GM12878 (cell line): Measurements from ENCODE around the gene DCTPP1. TPM values are rescaled to one million over a fixed set of nuclear protein-coding genes. Genes with fewer than 3 reads are reported as not detected.

Experiments used
- ASH2L ChIP-seq: fragments of 300-600, 200-600 bp; sonication (generic); IDR thresholded peaks from 2 replicates; pipeline ENCODE4 v1.6.1; 2017; ENCODE audit warnings: low read depth, mild to moderate bottlenecking, borderline replicate concordance
- CBX5 ChIP-seq: sonication (generic); IDR thresholded peaks from 2 replicates; pipeline ENCODE4 v1.6.1; 2016; ENCODE audit warnings: low read depth, moderate library complexity, mild to moderate bottlenecking, inconsistent platforms
- ETV6 ChIP-seq, 2 experiments: fragments of 450-650 bp in 1 of 2; IDR thresholded peaks in 1 of 2; conservative IDR thresholded peaks in 1 of 2; 2 replicates each; pipeline ENCODE4 v1.6.1; 2014; ENCODE audit warnings: antibody characterized with exemption in 1 of 2, borderline replicate concordance in 1 of 2, low read depth in 1 of 2, mild to moderate bottlenecking in 1 of 2, moderate library complexity in 1 of 2
- FOXK2 ChIP-seq: fragments of 450-650 bp; IDR thresholded peaks from 2 replicates; pipeline ENCODE4 v1.6.1; 2017; ENCODE audit warnings: mild to moderate bottlenecking, moderate library complexity
- HDAC2 ChIP-seq: fragments of 200-600 bp; sonication (generic); IDR thresholded peaks from 2 replicates; pipeline ENCODE4 v1.6.1; 2017
- MLLT1 ChIP-seq: fragments of 450-650 bp; IDR thresholded peaks from 2 replicates; pipeline ENCODE4 v1.6.1; 2016; ENCODE audit warnings: mild to moderate bottlenecking
- NBN ChIP-seq: fragments of 450-650 bp; IDR thresholded peaks from 2 replicates; pipeline ENCODE4 v1.6.1; 2016
- NR2C1 ChIP-seq: fragments of 450-650 bp; IDR thresholded peaks from 2 replicates; pipeline ENCODE4 v1.6.1; 2017; ENCODE audit warnings: antibody characterized with exemption, mild to moderate bottlenecking, moderate library complexity
- NR2F1 ChIP-seq: fragments of 450-650 bp; conservative IDR thresholded peaks from 2 replicates; pipeline ENCODE4 v1.6.1; 2017; ENCODE audit warnings: mild to moderate bottlenecking
- RAD51 ChIP-seq: fragments of 450-650 bp; IDR thresholded peaks from 2 replicates; pipeline ENCODE4 v1.6.1; 2016; ENCODE audit warnings: moderate library complexity, mild to moderate bottlenecking, inconsistent platforms
- RUNX3 ChIP-seq: IDR thresholded peaks from 2 replicates; pipeline ENCODE4 v1.6.1; 2012; ENCODE audit warnings: low read length, inconsistent platforms
- TARDBP ChIP-seq: IDR thresholded peaks from 2 replicates; pipeline ENCODE4 v1.6.1; 2016; ENCODE audit warnings: borderline replicate concordance
- YY1 ChIP-seq: IDR thresholded peaks from 2 replicates; pipeline ENCODE4 v1.6.1; 2011; ENCODE audit warnings: low read depth, mild to moderate bottlenecking, low read length
- ZBTB33 ChIP-seq: fragments of 450-650 bp; IDR thresholded peaks from 2 replicates; pipeline ENCODE4 v1.6.1; 2017; ENCODE audit warnings: mild to moderate bottlenecking
- ZNF217 ChIP-seq: fragments of 450-650 bp; IDR thresholded peaks from 2 replicates; pipeline ENCODE4 v1.6.1; 2017; ENCODE audit warnings: antibody characterized with exemption, mild to moderate bottlenecking
- polyA plus RNA-seq, 11 experiments: library from polyadenylated mRNA; depleted of rRNA in 4 of 11; unstranded in 6 of 11; stranded (reverse) in 5 of 11; fragments of >200 nt; fragmentation: Nextera tagmentation in 4 of 11; fragmentation: Illumina TruSeq in 1 of 11; extraction: Ambion mirVana in 4 of 11; extraction: Trizol in 1 of 11; gene quantifications; 1 replicate in 1 of 11; 2 replicates in 10 of 11; pipeline versions ENCODE4 v1.2.1 to v1.2.3, GENCODE V29; 2011 to 2016; ENCODE audit warnings: inconsistent platforms in 2 of 11, missing spikeins in 2 of 11, low read depth in 1 of 11
- total RNA-seq, 4 experiments: library from RNA; depleted of rRNA in 3 of 4; stranded (reverse); fragments of >200 nt in 3 of 4; fragmentation: Illumina TruSeq in 1 of 4; extraction: Trizol in 1 of 4; gene quantifications; 2 replicates each; pipeline versions ENCODE4 v1.2.1 to v1.2.3, GENCODE V29; 2013 to 2021
- TF ChIP-seq, protein P1 (sequence below): fragments of 450-650 bp; IDR thresholded peaks from 2 replicates; pipeline ENCODE4 v1.6.1; 2018; ENCODE audit warnings: borderline replicate concordance, mild to moderate bottlenecking; ENCODE audit not compliant: partially characterized antibody
- TF ChIP-seq, protein P2 (sequence below): IDR thresholded peaks from 2 replicates; pipeline ENCODE4 v1.6.1; 2011; ENCODE audit warnings: borderline replicate concordance, low read depth, mild to moderate bottlenecking, moderate library complexity, mixed read lengths, low read length; ENCODE audit not compliant: insufficient read depth; ENCODE audit errors: extremely low read length
- TF ChIP-seq, protein P3 (sequence below): IDR thresholded peaks from 2 replicates; pipeline ENCODE4 v1.6.1; 2011; ENCODE audit warnings: low read depth, mild to moderate bottlenecking, low read length, moderate library complexity, borderline replicate concordance; ENCODE audit errors: extremely low read depth
- TF ChIP-seq, protein P4 (sequence below): fragments of 450-650 bp; IDR thresholded peaks from 2 replicates; pipeline ENCODE4 v1.6.1; 2017; ENCODE audit warnings: mild to moderate bottlenecking, moderate library complexity

The DCTPP1 gene
- total and polyA plus RNA-seq, 10 of the 15 experiments (the other 5 are each of a cell fraction or from before 2014, with no cell fraction given): 72.1 to 266 (median 157) TPM

- TF ChIP-seq TARDBP (no peak), ZNF217 (peak; percentile 28; the same call in 1 of the 2 replicates), RUNX3 (peak; percentile 51; the same call in 1 of the 2 replicates), CBX5 (peak; percentile 51; the same call in 1 of the 2 replicates), ZBTB33 (peak; percentile 92), HDAC2 (0 out of 2 replicates have a peak, but pooled peaks have one; percentile 34), YY1 (peak; percentile 56; the same call in 1 of the 2 replicates), MLLT1 (peak; percentile 98), NBN (peak; percentile 31; the same call in 1 of the 2 replicates), RAD51 (no peak), ETV6 (conservative IDR thresholded peaks at IDR 0.05 in 1 of 2, IDR thresholded peaks at IDR 0.05 in 1 of 2; ENCODE audit: borderline replicate concordance in 1 of 2, low read depth in 1 of 2) (no peak), ASH2L (no peak), FOXK2 (no peak), NR2F1 (0 out of 2 replicates have a peak, but pooled peaks have one; percentile 8), NR2C1 (no peak)
- TF ChIP-seq, protein P1, sequence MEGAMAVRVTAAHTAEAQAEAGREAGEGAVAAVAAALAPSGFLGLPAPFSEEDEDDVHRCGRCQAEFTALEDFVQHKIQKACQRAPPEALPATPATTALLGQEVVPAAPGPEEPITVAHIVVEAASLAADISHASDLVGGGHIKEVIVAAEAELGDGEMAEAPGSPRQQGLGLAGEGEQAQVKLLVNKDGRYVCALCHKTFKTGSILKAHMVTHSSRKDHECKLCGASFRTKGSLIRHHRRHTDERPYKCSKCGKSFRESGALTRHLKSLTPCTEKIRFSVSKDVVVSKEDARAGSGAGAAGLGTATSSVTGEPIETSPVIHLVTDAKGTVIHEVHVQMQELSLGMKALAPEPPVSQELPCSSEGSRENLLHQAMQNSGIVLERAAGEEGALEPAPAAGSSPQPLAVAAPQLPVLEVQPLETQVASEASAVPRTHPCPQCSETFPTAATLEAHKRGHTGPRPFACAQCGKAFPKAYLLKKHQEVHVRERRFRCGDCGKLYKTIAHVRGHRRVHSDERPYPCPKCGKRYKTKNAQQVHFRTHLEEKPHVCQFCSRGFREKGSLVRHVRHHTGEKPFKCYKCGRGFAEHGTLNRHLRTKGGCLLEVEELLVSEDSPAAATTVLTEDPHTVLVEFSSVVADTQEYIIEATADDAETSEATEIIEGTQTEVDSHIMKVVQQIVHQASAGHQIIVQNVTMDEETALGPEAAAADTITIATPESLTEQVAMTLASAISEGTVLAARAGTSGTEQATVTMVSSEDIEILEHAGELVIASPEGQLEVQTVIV: no peak
- TF ChIP-seq, protein P2, sequence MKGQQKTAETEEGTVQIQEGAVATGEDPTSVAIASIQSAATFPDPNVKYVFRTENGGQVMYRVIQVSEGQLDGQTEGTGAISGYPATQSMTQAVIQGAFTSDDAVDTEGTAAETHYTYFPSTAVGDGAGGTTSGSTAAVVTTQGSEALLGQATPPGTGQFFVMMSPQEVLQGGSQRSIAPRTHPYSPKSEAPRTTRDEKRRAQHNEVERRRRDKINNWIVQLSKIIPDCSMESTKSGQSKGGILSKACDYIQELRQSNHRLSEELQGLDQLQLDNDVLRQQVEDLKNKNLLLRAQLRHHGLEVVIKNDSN: peak; percentile 67
- TF ChIP-seq, protein P3, sequence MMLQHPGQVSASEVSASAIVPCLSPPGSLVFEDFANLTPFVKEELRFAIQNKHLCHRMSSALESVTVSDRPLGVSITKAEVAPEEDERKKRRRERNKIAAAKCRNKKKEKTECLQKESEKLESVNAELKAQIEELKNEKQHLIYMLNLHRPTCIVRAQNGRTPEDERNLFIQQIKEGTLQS: no peak
- TF ChIP-seq, protein P4, sequence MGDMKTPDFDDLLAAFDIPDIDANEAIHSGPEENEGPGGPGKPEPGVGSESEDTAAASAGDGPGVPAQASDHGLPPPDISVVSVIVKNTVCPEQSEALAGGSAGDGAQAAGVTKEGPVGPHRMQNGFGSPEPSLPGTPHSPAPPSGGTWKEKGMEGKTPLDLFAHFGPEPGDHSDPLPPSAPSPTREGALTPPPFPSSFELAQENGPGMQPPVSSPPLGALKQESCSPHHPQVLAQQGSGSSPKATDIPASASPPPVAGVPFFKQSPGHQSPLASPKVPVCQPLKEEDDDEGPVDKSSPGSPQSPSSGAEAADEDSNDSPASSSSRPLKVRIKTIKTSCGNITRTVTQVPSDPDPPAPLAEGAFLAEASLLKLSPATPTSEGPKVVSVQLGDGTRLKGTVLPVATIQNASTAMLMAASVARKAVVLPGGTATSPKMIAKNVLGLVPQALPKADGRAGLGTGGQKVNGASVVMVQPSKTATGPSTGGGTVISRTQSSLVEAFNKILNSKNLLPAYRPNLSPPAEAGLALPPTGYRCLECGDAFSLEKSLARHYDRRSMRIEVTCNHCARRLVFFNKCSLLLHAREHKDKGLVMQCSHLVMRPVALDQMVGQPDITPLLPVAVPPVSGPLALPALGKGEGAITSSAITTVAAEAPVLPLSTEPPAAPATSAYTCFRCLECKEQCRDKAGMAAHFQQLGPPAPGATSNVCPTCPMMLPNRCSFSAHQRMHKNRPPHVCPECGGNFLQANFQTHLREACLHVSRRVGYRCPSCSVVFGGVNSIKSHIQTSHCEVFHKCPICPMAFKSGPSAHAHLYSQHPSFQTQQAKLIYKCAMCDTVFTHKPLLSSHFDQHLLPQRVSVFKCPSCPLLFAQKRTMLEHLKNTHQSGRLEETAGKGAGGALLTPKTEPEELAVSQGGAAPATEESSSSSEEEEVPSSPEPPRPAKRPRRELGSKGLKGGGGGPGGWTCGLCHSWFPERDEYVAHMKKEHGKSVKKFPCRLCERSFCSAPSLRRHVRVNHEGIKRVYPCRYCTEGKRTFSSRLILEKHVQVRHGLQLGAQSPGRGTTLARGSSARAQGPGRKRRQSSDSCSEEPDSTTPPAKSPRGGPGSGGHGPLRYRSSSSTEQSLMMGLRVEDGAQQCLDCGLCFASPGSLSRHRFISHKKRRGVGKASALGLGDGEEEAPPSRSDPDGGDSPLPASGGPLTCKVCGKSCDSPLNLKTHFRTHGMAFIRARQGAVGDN: peak; percentile 97
These were observed 669 bp upstream of the DCTPP1 start (continued) for GRCh38 chr16:30430428-30430970.
